HCT116 (cell line): ENCODE measurements around the gene OGA. TPM values are rescaled to one million over a fixed set of nuclear protein-coding genes. Genes with fewer than 3 reads are reported as not detected.

ENCODE experiments used
- ATAC-seq: fragments of 200-7000 bp; cut with Tn5 transposase; 2 replicates; pipeline ENCODE4 v1.9.1; 2020; ENCODE audit warnings: mild to moderate bottlenecking, moderate library complexity
- BruUV-seq: library from RNA; stranded (reverse); fragments of 400-500 nt; replicated peaks from 2 replicates; lab custom pipeline; 2021; lab: Mats Ljungman, UMichigan
- CTCF ChIA-PET: fragments of 300-600 bp; sonication (Branson Sonifier 250); formaldehyde crosslinking; loops from one replicate; lab custom pipeline; 2021; ENCODE audit warnings: antibody characterized with exemption; lab: Charles Lee
- POLR2A ChIA-PET: fragments of 300-600, 350-600 bp; sonication (Branson Sonifier 250); formaldehyde crosslinking; loops from one replicate; lab custom pipeline; 2021; ENCODE audit warnings: antibody characterized with exemption; lab: Charles Lee
- RAD21 ChIA-PET, 2 experiments: fragments of 300-600 bp; sonication (Branson Sonifier 250); formaldehyde crosslinking; loops; one replicate each; lab custom pipeline; 2023; ENCODE audit warnings: low total read pairs in 2 of 2; ENCODE audit not compliant: uncharacterized antibody in 2 of 2, unreplicated experiment in 2 of 2, low non-redundant PET in 1 of 2; lab: Charles Lee
- DNase-seq: peaks from one replicate; pipeline ENCODE4 v3.0.0-alpha.2; 2010; ENCODE audit warnings: low read depth, low spot score
- H2AFZ ChIP-seq: fragments of 200-600 bp; shearing (Covaris generic), sonication (generic); 2 replicates; pipeline ENCODE4 v1.6.1; 2017; ENCODE audit warnings: low read depth, mixed run types, mixed read lengths, antibody characterized with exemption, low read length; ENCODE audit not compliant: poor library complexity, severe bottlenecking
- H3K27ac ChIP-seq: 2 replicates; pipeline ENCODE4 v1.5.1; 2012; ENCODE audit warnings: low read depth, low read length
- H3K27me3 ChIP-seq: fragments of 200-600 bp; sonication (generic); 2 replicates; pipeline ENCODE4 v1.6.1; 2016; ENCODE audit warnings: mixed run types, low read length, mixed read lengths; ENCODE audit not compliant: insufficient read depth
- H3K36me3 ChIP-seq, 2 experiments: fragments of 200-500 bp in 1 of 2; fragments of 200-600 bp in 1 of 2; sonication (Bioruptor generic) in 1 of 2; sonication (generic) in 1 of 2; 2 replicates each; pipeline versions ENCODE4 v1.5.1 to v1.6.1; 2014 to 2016; ENCODE audit warnings: low read length in 2 of 2, inconsistent platforms in 1 of 2, mixed read lengths in 1 of 2, mixed run types in 1 of 2; ENCODE audit not compliant: insufficient read depth in 2 of 2, control insufficient read depth in 1 of 2
- H3K4me1 ChIP-seq, 2 experiments: fragments of 200-600 bp in 1 of 2; sonication (generic) in 1 of 2; 2 replicates each; pipeline versions ENCODE4 v1.5.1 to v1.6.1; 2012 to 2017; ENCODE audit warnings: low read length in 2 of 2, inconsistent platforms in 1 of 2, mild to moderate bottlenecking in 1 of 2, mixed read lengths in 1 of 2, mixed run types in 1 of 2, moderate library complexity in 1 of 2; ENCODE audit not compliant: insufficient read depth in 2 of 2, control insufficient read depth in 1 of 2
- H3K4me2 ChIP-seq: fragments of 200-600 bp; sonication (generic); 2 replicates; pipeline ENCODE4 v1.6.1; 2017; ENCODE audit warnings: mixed run types, low read length, mixed read lengths
- H3K4me3 ChIP-seq, 2 experiments: fragments of 200-600 bp in 1 of 2; sonication (generic) in 1 of 2; replicated peaks in 1 of 2; 2 replicates each; pipeline ENCODE4 v1.5.1; 2011 to 2016; ENCODE audit warnings: low read length in 2 of 2, control low read depth in 1 of 2, low read depth in 1 of 2, mild to moderate bottlenecking in 1 of 2, mixed read lengths in 1 of 2, mixed run types in 1 of 2
- H3K79me2 ChIP-seq: fragments of 200-600 bp; sonication (generic); 2 replicates; pipeline ENCODE4 v1.6.1; 2017; ENCODE audit warnings: mild to moderate bottlenecking, mixed run types, low read length, moderate library complexity, mixed read lengths; ENCODE audit not compliant: insufficient read depth
- H3K9ac ChIP-seq: fragments of 200-600 bp; sonication (generic); 2 replicates; pipeline ENCODE4 v1.6.1; 2016; ENCODE audit warnings: low read length, mixed read lengths
- H3K9me2 ChIP-seq: fragments of 200-600 bp; sonication (generic), shearing (Covaris generic); 2 replicates; pipeline ENCODE4 v1.6.1; 2017; ENCODE audit warnings: mixed run types, mild to moderate bottlenecking, moderate library complexity; ENCODE audit not compliant: insufficient read depth
- H3K9me3 ChIP-seq, 2 experiments: fragments of 200-500 bp in 1 of 2; fragments of 200-600 bp in 1 of 2; sonication (Bioruptor generic) in 1 of 2; sonication (generic) in 1 of 2; 2 replicates each; pipeline ENCODE4 v1.6.1; 2014 to 2017; ENCODE audit warnings: low read length in 2 of 2, mixed read lengths in 2 of 2, inconsistent platforms in 1 of 2, low read depth in 1 of 2, mild to moderate bottlenecking in 1 of 2, mixed run types in 1 of 2, moderate library complexity in 1 of 2; ENCODE audit not compliant: control insufficient read depth in 1 of 2, insufficient read depth in 1 of 2
- H4K20me1 ChIP-seq: fragments of 200-600 bp; sonication (generic), shearing (Covaris generic); 2 replicates; pipeline ENCODE4 v1.6.1; 2017; ENCODE audit warnings: mixed run types, mild to moderate bottlenecking, moderate library complexity; ENCODE audit not compliant: insufficient read depth
- ATF3 ChIP-seq: IDR thresholded peaks from 2 replicates; pipeline ENCODE4 v1.6.1; 2012
- CBX3 ChIP-seq: IDR thresholded peaks from 2 replicates; pipeline ENCODE4 v1.6.1; 2012; ENCODE audit warnings: low read depth
- EGR1 ChIP-seq: IDR thresholded peaks from 2 replicates; pipeline ENCODE4 v1.6.1; 2012; ENCODE audit warnings: low read depth
- ELF1 ChIP-seq: IDR thresholded peaks from 2 replicates; pipeline ENCODE4 v1.6.1; 2012; ENCODE audit warnings: low read depth, borderline replicate concordance
- EZH2 ChIP-seq: fragments of 200-600 bp; sonication (generic); IDR thresholded peaks from 2 replicates; pipeline ENCODE4 v1.6.1; 2017; ENCODE audit warnings: antibody characterized with exemption, mixed run types
- FOSL1 ChIP-seq: IDR thresholded peaks from 2 replicates; pipeline ENCODE4 v1.6.1; 2012; ENCODE audit warnings: low read depth
- JUND ChIP-seq: IDR thresholded peaks from 2 replicates; pipeline ENCODE4 v1.6.1; 2012
- POLR2A ChIP-seq: IDR thresholded peaks from 2 replicates; pipeline ENCODE4 v1.7.0; 2011; ENCODE audit warnings: borderline replicate concordance; ENCODE audit not compliant: insufficient read depth, insufficient read length; ENCODE audit errors: extremely low read depth
- POLR2AphosphoS5 ChIP-seq: IDR thresholded peaks from 2 replicates; pipeline ENCODE4 v1.6.1; 2011; ENCODE audit warnings: mild to moderate bottlenecking, low read depth, low read length, moderate library complexity
- RAD21 ChIP-seq: IDR thresholded peaks from 2 replicates; pipeline ENCODE4 v1.6.1; 2012; ENCODE audit warnings: low read depth, mild to moderate bottlenecking
- SIN3A ChIP-seq: IDR thresholded peaks from 2 replicates; pipeline ENCODE4 v1.6.1; 2012; ENCODE audit warnings: low read depth
- SP1 ChIP-seq: IDR thresholded peaks from 2 replicates; pipeline ENCODE4 v1.6.1; 2012; ENCODE audit warnings: low read depth
- SRF ChIP-seq: IDR thresholded peaks from 2 replicates; pipeline ENCODE4 v1.6.1; 2012; ENCODE audit warnings: low read depth
- TCF7L2 ChIP-seq: IDR thresholded peaks from 2 replicates; pipeline ENCODE4 v1.7.0; 2011; ENCODE audit warnings: borderline replicate concordance, inconsistent platforms; ENCODE audit not compliant: insufficient read depth, insufficient read length; ENCODE audit errors: extremely low read depth
- ZFX ChIP-seq: fragments of 450-650 bp; IDR thresholded peaks from 2 replicates; pipeline ENCODE4 v1.6.1; 2017
- ZNF274 ChIP-seq: fragments of 200-500 bp; sonication (Bioruptor generic); IDR thresholded peaks from 2 replicates; pipeline ENCODE4 v1.6.1; 2014; ENCODE audit warnings: mild to moderate bottlenecking, low read depth, low read length, inconsistent platforms
- intact Hi-C: fragments of 100-400 bp; cut with micrococcal nuclease; formaldehyde crosslinking; loops from 2 replicates; pipeline ENCODE4 v1.10.0; 2022
- total RNA-seq: library from RNA; stranded (reverse); gene quantifications from one replicate; pipeline ENCODE4 v1.2.1, GENCODE V29; 2021; ENCODE audit not compliant: unreplicated experiment
- TF ChIP-seq, protein P1 (sequence below): IDR thresholded peaks from 2 replicates; pipeline ENCODE4 v1.6.1; 2012

Gene OGA
- total RNA-seq, 1 experiment from 2014 or later: 127 TPM

DNA sequence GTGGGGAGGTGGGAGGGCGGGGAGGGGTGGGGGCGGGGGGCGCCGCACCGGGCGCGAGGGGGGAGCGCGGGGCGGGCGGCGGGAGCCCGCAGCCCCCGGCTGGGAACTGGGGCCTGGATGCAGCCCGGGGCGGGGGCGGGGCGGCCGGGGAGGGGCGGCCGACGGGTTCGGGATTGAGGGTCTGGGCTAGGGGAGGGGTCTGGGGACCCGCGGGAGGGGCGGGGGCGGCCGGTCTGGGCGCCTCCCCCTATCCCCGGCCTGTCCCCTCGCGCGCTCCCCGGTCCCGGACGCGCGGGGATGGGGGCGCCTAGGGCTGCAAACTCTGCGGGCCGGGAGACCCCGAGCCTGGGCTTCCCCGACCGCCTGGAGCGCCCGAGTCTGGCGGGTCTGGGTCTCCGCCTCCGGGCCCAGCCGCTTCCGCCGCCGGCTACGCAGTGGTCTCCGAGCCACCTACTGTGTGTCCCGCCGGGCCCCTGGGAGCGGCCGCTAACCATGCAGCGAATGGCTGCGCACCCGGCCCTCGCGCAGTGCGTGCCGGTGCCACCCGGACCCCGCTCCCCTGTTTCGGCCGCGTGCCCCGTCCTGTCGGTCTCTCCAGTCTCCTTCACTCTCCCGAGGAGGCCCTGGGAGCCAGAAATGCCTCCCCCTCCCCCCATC, 42.0 kb downstream of the OGA start:
- no peak for DNase-seq
- Histone ChIP-seq H3K9ac (no peak overlapping the region), H3K4me1 (peaks cover 13 to 20% of the 10 kb centered on the region in 2 experiments), H3K79me2 (peaks cover 22% of the 10 kb centered on the region; the same call in 1 of the 2 replicates), H3K9me3 (no peaks in the 10 kb centered on the region), H4K20me1 (peaks cover 3% of the 10 kb centered on the region; the same call in 1 of the 2 replicates), H3K4me3 (no peak overlapping the region), H3K27ac (no peak overlapping the region), H3K27me3 (no peaks in the 10 kb centered on the region), H3K4me2 (no peak overlapping the region), H3K36me3 (peaks cover 0 to 18% of the 10 kb centered on the region in 2 experiments; a peak in 1 of 4 replicates), H3K9me2 (no peaks in the 10 kb centered on the region), H2AFZ (no peak overlapping the region)
- TF ChIP-seq, protein P1, sequence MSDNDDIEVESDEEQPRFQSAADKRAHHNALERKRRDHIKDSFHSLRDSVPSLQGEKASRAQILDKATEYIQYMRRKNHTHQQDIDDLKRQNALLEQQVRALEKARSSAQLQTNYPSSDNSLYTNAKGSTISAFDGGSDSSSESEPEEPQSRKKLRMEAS: no peak
- TF ChIP-seq ZFX: no peak
- TF ChIP-seq EZH2: no peak
- no peak for TF ChIP-seq CBX3
- no peak for TF ChIP-seq TCF7L2
- TF ChIP-seq SP1: no peak
- no peak for TF ChIP-seq ATF3
- no peak for TF ChIP-seq POLR2A
- no peak for TF ChIP-seq SRF
- no peak for TF ChIP-seq FOSL1
- TF ChIP-seq EGR1: no peak
- TF ChIP-seq JUND: no peak
- no peak for TF ChIP-seq SIN3A
- no peak for TF ChIP-seq ELF1
- TF ChIP-seq RAD21: no peak
- no peak for TF ChIP-seq ZNF274
- TF ChIP-seq POLR2AphosphoS5: no peak
- BruUV-seq: no TSS peak
- intact Hi-C loops: no loop called here
- ChIA-PET RAD21 (no interaction called here), CTCF (interaction anchor here (1.7 kb wide), 1 partner anchor 174 kb away, joined by 6 read pairs; no protein-coding TSS in a partner anchor), POLR2A (no interaction called here)
- no peak for ATAC-seq
